HG03097 (cell line): ENCODE measurements around the gene MTFR1L.

Source experiments
- ATAC-seq: cut with Tn5 transposase; IDR thresholded peaks from one replicate; pipeline ENCODE4 v1.9.1; 2021; ENCODE audit not compliant: unreplicated experiment, low FRiP score

Gene MTFR1L

DNA sequence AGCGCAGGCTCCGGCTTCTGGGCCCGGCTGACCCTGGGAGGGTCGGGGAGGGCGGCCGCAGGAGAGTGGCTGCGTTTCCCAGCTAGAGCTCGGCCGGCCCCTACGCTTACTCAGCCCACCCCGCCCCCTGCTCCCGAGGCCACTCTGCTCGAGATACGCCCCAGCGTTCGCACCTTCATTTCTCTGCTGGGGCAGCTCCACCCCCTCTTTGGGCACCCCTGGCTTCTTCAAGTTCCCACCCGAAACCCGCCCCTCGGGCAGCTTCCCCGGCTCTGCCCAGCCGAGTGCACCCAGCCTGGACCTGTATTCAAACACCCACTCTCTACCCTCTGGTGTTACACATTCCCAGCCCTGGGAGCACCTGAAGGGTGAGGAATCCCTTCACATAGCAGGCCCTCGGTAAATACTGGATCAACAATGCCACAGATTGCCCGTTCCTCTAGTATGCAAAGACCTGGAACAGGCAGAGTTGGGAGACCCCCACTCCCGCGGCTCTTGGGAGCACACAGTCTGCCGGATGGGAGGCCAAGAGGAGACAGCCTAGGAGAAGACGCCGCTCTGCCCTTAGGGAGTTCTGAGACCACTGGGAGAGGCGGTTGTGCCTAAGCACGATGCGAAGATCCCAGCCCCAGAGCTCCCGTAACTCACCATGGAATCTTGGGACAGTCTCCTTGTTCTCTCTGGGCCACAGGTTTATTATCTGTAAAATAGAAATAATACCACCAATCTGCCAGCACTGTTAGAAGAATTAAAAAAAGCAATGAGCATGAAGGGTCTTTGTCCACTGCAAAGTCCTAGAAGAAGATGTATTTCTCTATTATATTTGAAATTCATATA lies 56.3 kb downstream of the MTFR1L start:
- ATAC-seq, result no peak

DNA sequence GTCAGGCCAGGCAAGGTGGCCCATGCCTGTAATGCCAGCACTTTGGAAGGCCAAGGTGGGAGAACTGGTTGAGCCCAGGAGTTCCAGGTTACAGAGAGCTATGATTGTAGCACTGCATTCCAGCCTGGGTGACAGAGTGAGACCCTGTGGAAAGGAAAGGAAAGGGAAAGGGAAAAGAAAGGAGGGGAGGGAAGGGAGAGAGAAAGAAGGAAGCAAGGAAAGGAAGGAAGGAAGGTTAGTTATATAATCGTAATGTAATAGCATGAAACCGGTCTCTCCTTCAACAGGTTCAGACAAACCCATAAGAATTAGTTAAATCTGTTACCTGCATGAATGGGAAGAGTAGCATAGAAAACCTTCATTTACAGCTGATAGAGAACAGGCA lies 56.9 kb downstream of the MTFR1L start:
- no peak for ATAC-seq

DNA sequence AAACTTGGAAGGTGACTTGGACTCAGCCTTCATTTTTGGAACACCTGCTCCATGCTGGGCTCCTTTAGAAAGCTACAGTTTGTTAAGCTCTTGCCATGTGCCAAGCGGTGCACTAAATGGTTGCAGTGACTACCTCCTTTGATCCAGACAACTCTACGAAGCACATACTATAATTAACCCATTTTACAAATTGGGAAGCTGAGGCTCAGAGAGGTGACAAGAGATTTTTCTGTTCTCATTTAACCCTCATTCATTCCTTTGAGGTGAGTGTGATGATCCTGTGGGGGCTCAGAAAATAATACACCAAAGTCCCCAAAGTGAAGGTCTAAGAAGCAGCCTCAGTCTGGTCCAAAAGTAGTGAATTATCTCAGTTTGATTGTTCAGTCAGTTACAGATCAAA lies 57.4 kb downstream of the MTFR1L start:
- ATAC-seq, result no peak

DNA sequence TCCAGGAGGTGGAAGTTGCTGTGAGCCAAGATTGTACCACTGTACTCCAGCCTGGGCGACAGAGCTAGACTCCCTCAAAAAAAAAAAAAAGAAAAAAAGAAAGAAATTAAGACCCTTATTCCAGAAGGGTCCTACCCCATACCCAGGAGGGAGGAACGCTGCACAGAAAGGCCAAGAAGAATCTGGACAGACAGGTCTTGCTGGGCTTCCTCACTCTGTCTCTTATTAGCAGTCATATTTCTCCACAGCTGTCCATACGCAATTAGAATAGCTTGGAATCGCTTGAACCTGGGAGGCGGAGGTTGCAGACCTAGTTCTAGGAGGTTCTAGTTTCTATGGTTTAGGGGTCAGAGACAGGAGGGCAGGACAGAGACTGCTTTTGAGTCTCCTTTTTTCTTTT lies 58.9 kb downstream of the MTFR1L start:
- ATAC-seq, result no peak

DNA sequence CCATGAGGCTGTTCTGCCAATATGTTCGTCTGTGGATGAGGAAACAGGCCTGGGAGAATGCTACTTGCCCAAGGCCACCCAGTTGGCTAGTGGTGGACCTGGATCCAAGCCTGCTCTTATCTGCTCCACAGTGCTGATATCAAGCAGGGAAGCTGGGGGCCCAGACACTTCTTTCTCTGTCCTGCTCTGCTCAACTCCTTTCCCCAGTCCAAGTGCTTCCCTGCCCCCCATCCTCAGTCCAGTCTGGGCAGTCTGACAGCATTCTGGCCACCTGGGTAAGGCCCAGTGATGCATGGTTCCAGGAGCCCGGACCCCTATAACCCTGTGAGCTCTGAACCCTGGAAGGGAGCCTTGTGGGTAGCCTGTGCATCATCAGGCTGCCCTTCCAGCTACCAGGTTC lies 59.9 kb downstream of the MTFR1L start:
- no peak for ATAC-seq

DNA sequence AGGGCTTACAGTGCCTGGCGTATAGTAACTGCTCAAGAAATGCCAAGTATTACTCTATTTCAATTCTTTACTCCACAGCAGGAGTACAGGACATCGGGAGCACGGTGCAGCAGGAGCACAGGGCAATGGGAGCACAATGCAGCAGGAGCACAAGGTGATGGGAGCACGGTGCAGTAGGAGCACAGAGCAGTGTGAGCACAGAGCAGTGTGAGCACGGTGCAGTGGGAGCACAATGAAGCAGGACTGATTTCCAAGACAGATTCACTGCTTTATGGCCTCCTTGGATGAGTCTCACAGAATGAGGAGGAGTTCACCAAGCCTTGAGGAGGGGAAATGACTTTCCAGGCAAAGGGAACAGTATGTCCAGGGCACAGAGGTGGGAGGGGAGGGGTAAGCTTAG lies 60.8 kb downstream of the MTFR1L start:
- ATAC-seq, result no peak

DNA sequence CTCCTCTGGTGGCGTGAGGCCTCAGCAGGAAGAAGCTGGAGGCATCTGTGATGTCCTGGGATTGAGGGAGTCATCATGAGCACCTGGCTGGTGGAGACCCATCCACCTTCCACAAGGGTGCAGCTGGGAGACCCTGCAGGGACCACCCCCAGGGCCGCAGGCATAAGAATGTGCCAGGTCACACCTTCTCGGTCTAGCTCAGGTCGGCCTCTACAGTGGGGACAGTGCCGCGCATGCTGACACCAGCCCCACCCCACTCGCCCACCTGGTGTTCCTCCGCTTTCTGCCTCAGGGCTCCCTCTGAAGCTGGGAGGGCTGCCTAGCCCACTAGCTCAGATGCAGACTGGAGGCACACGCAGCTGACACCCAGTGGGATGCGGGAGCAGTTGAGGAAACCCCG lies 61.5 kb downstream of the MTFR1L start:
- ATAC-seq, result no peak
